Stimulated activated CD4-positive, alpha-beta T cell treated with anti-CD3 and anti-CD28 coated beads, TNF-alpha, amount 100 ng/mL, for 1 hour (primary cell): ENCODE data around the gene OR4K17.
"Not testable (repeated sequence)": the region's sequence is repeated elsewhere in the genome, so short reads cannot be mapped to it uniquely, and the experiment has no call there.

Experiments
- DNase-seq, 3 donors: peaks; one replicate each; pipeline ENCODE4 v3.0.0-alpha.2; 2020; ENCODE audit warnings: low read depth in 3 of 3, low spot score in 1 of 3

The OR4K17 gene, protein sequence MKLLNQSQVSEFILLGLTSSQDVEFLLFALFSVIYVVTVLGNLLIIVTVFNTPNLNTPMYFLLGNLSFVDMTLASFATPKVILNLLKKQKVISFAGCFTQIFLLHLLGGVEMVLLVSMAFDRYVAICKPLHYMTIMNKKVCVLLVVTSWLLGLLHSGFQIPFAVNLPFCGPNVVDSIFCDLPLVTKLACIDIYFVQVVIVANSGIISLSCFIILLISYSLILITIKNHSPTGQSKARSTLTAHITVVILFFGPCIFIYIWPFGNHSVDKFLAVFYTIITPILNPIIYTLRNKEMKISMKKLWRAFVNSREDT

DNA sequence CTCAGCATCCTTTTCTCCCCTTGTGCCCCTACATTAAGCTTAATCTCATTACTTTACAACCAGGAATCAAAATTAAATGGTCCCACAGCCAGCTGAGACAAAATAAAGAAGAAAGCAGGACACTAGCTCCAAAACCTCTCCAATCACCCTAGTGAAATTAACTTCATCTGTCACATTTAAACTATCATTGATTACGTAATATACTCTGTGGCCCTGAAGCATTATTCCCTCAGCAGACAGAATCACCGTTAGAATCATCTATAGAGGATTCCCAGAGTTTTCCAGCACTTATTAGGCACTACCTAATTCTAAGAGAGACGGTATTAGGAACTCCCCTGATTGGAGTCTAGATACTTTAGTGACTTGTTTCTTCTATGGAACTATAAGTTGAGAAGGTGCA, at the start of gene OR4K17:
TSS of gene OR4K17 (plus strand) at position 302 of the 400 bp plus-strand sequence. CDS start 6,761 bp downstream, outside the sequence.
- DNase-seq, result no peak

DNA sequence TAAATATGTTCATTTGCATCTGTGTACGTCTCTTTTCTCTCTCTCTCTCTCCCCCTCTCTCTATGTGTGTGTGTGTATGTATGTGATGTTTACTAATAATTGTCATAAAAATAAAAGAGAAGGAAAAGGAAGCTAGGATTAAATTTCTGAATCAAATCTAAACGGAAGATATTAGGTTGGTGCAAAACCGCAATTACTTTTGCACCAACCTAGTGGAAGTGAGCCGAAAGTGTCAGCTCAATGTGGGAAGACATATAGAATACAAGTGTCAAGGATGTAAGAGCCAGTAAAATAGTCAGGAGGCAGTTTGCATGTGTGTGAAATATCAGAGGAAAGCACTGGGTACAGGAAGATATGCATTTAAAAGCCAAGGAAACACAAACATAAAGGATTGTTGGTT, 18.5 kb upstream of the OR4K17 start:
- DNase-seq, result no peak

DNA sequence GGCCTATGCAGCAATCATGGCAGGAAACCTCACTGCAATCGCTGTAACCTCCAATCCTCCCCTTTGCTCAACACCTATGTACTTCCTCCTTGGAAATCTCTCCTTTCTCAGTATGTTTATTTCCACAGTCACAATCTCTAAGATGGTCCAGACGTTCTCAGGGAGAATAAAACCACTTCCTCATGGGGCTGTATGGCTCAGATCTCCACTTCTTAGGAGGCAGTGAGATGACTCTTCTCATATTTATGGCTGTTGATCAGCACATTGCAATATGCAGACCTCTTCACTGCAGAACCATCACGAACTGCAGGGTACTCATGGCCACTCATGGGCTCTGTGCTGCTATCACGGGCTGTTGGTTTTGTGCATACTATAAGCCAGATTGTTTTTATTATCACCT, 17.1 kb upstream of the OR4K17 start:
- no peak for DNase-seq

DNA sequence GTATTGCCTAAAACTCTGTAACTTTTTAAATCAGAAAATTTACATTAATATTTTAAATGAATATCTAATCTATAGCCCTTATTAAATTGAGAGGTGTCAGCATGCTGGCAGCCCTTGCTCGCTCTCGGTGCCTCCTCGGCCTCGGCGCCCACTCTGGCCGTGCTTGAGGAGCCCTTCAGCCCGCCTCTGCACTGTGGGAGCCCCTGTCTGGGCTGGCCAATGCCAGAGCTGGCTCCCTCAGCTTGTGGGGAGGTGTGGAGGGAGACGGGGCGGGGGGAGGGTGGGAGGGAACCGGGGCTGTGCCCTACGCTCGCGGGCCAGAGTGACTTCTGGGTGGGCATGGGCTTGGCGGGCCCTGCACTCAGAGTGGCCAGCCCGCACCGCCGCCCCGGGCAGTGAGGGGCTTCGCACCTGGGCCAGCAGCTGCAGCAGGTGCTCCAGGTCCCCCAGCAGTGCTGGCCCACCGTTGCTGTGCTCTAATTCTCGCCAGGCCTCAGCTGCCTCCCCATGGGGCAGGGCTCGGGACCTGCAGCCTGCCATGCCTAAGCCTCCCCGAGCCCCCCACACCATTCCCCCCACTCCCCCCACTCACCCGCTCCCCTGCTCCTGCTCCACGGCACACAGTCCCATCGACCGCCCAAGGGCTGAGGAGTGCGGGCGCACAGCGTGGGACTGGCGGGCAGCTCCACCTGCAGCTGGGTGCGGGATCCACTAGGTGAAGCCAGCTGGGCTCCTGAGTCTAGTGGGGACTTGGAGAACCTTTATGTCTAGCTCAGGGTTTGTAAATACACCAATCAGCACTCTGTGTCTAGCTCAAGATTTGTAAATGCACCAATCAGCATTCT, 11.4 kb upstream of the OR4K17 start:
- not testable (repeated sequence) for DNase-seq

DNA sequence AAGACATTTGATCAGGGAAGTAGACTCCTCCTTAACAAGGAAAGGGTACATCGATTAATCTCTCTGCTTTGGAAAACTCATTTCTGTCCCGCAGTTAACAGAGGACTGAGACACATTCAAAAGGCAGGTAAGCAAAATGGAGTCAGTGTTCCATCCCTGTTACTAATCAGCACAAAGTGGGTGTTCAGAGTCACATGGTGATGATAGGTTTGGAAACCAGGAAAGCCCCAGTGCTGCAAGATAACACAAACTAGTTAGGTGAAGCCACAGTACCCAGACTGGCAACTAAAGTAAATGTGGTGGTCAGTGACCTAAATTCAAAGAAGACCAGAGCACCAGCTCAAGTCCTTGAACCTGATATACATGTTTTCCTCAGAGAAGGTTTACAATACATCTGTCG, 1.8 kb downstream of the OR4K17 start:
- DNase-seq, result no peak

DNA sequence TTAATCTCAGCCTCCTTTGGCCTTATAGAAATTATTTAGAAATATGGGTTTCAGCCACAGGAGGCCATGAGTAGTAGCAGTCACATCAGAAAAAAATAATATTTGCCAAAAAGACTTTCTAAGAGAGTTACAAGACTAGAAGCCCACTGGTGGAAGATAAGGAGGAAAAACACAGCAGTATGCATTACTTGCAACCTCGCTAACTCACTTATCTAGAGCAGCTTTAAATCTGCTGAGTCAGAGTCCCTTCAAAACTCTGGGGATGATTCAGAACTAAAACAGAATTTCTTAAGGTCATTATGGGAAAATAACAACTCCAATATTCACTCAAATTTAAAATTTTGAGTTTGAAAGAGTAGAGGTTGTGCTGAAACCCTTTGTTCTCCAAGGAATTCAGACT, 6.2 kb downstream of the OR4K17 start:
- no peak for DNase-seq

DNA sequence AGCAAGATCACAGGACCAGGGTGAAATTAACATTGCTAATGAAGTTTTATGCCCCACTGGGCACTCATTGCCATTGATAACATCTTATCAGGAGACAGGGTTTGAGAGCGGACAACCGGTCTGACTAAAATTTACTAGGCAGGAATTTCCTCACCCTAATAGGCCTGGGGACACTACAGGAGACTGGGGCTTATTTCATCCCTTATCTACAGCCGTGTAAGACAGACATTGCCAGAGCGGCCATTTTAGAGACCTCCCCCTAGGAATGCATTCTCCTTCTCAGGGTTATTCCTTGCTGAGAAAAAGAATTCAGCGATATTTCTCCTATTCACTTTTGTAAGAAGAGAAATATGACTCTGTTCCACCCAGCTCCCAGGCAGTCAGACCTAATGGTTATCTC, 8.3 kb downstream of the OR4K17 start:
- DNase-seq, result no peak

DNA sequence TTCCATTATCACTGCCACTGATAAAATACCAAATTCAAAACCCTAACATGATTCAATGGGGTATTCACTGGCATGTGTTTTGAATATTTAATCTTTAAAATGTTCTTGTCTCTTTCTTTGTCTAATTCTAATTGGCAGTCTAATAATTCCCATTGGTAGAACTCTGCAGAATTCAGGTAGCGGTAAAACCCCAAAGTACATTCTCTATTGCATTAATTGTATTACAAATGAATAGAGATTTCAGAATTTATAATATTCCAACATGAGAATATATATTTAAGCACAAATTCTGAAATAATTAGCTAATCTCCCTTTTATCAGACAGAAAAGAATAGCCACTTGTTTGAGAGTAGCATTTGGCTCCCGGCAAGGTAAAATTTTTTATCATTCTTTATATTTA, 28.0 kb downstream of the OR4K17 start, which contains the start of gene OR4N5:
TSS of gene OR4N5 (plus strand) at position 301 of the 400 bp plus-strand sequence. CDS start 4,916 bp downstream, outside the sequence.
- no peak for DNase-seq

DNA sequence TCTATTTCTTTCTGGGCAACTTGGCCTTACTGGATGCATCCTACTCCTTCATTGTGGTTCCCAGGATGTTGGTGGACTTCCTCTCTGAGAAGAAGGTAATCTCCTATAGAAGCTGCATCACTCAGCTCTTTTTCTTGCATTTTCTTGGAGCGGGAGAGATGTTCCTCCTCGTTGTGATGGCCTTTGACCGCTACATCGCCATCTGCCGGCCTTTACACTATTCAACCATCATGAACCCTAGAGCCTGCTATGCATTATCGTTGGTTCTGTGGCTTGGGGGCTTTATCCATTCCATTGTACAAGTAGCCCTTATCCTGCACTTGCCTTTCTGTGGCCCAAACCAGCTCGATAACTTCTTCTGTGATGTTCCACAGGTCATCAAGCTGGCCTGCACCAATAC, 33.4 kb downstream of the OR4K17 start:
- no peak for DNase-seq

DNA sequence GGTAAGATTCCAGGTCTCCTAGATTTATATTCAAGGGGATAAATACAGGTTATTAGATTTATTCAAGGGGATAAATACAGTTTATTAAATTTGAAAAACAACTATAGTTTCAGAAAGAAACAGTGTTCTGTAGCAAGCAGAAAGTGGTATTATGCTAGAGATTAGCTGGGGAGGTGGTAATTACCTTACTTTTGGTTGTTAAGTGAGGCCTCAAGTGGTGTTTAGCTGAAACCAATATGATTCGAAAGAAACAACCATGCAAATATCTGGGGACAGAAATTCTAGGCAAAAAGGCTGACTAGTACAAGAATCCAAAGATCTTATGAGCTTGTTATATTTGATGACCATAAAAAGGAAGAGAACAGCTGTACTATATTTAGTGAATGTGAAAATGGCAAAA, 34.3 kb downstream of the OR4K17 start:
- DNase-seq, result no peak

DNA sequence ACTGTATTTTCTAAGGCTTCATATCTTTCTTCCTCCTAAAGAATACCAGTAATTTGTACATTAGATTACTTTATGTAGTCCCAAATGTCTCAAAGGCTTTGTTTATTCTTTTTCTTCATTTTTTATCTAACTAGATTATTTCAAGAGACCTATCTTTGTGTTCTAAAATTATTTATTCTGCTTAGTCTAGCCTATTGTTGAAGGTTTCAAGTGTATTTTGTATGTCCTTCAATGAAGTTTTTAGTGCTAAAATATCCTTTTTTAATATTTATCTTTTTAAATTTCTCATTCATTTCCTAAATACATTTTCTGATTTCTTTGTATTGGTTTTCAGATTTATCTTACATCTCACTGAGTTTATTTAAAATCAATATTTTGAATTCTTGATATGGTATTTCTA, 53.9 kb downstream of the OR4K17 start:
- DNase-seq, result no peak

DNA sequence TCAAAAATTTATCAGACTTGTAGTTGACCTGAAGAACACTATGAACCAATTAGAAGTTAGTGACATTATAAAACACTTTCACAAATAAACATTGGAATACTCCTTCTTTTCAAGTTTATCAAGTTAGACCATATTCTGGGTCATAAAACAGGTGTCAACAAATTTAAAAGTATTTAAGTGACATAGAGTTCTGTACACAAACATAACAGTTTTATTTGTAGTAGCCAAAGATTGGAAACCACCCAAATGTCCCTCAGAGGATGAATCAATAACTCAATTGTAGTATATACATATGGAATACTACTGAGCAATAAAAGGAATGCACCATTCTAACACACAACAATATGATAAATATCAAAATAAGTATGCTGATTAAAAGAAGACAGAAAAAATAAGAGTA, 56.6 kb downstream of the OR4K17 start:
- DNase-seq, result no peak

DNA sequence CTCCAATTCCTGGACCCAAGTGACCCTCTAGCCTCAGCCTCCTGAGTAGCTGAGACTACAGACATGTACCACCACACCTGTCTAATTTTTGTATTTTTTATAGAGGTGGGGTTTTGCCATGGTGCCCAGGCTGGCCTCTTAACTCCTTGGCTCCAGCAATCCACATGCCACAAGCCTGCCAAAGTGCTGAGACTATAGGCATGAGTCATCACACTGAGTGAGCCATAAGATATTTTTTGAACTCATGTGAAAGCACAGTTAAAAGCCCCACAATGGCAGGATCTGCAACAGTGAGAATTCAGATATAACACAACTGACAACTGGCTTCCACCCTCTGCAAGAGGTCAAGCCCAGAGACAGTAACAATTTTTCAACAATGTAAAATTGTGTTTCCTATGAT, 59.3 kb downstream of the OR4K17 start:
- not testable (repeated sequence) for DNase-seq
